Endothelial cell of umbilical vein (primary cell): Measurements from ENCODE around the gene BCAN. TPM values are rescaled to one million over a fixed set of nuclear protein-coding genes. Genes with fewer than 3 reads are reported as not detected.
"Not testable (repeated sequence)": the region's sequence is repeated elsewhere in the genome, so short reads cannot be mapped to it uniquely, and the experiment has no call there.

ENCODE experiments used
- BruUV-seq: library from RNA; stranded (reverse); fragments of 400-500 nt; replicated peaks from 2 replicates; lab custom pipeline; 2021; lab: Mats Ljungman, UMichigan
- CTCF ChIA-PET: fragments of 300-600, 350-600 bp; sonication (Branson Sonifier 250); formaldehyde crosslinking; loops from one replicate; lab custom pipeline; 2021; ENCODE audit warnings: antibody characterized with exemption, inconsistent platforms; lab: Charles Lee
- POLR2A ChIA-PET: fragments of 300-600, 350-600 bp; sonication (Branson Sonifier 250); formaldehyde crosslinking; loops from one replicate; lab custom pipeline; 2021; ENCODE audit warnings: antibody characterized with exemption, inconsistent platforms; lab: Charles Lee
- DNase-seq: peaks from one replicate; pipeline ENCODE4 v3.0.0-alpha.2; 2011; ENCODE audit warnings: low read depth, low spot score
- FAIRE-seq: peaks from 2 replicates; lab custom pipeline; 2011; peaks lifted over from hg19 to GRCh38; lab: Jason Lieb, UNC
- H2AFZ ChIP-seq: 2 replicates; pipeline ENCODE4 v1.6.0; 2012; ENCODE audit warnings: low read depth, low read length, control low read depth, inconsistent platforms
- H3K27ac ChIP-seq: 2 replicates; pipeline ENCODE4 v1.5.1; 2011; ENCODE audit warnings: low read depth, mild to moderate bottlenecking, control low read depth, low read length, moderate library complexity; ENCODE audit not compliant: insufficient read depth
- H3K27me3 ChIP-seq, 2 experiments: 2 replicates each; pipeline versions ENCODE4 v1.6.0 to v1.6.1; 2011; ENCODE audit warnings: low read length in 2 of 2, mixed read lengths in 1 of 2; ENCODE audit not compliant: control insufficient read depth in 2 of 2, insufficient read depth in 2 of 2
- H3K36me3 ChIP-seq, 2 experiments: 2 replicates in 1 of 2; 3 replicates in 1 of 2; pipeline ENCODE4 v1.5.1; 2011; ENCODE audit warnings: low read length in 2 of 2, mild to moderate bottlenecking in 1 of 2, moderate library complexity in 1 of 2; ENCODE audit not compliant: control insufficient read depth in 2 of 2, insufficient read depth in 2 of 2; ENCODE audit errors: extremely low read depth in 1 of 2
- H3K4me1 ChIP-seq: 3 replicates; pipeline ENCODE4 v1.5.1; 2011; ENCODE audit warnings: mild to moderate bottlenecking, low read length; ENCODE audit not compliant: control insufficient read depth, insufficient read depth; ENCODE audit errors: extremely low read depth
- H3K4me2 ChIP-seq: 2 replicates; pipeline ENCODE4 v1.6.1; 2011; ENCODE audit warnings: low read length, control low read depth, mixed read lengths; ENCODE audit not compliant: insufficient read depth
- H3K4me3 ChIP-seq, 3 experiments: fragments of 200-600 bp in 1 of 3; sonication (generic), shearing (Covaris generic) in 1 of 3; replicated peaks in 1 of 3; 2 replicates each; pipeline ENCODE4 v1.5.1; 2011 to 2016; ENCODE audit warnings: control low read depth in 3 of 3, low read length in 3 of 3, mild to moderate bottlenecking in 2 of 3, inconsistent platforms in 1 of 3, low read depth in 1 of 3, moderate library complexity in 1 of 3; ENCODE audit not compliant: insufficient read depth in 1 of 3
- H3K79me2 ChIP-seq: 2 replicates; pipeline ENCODE4 v1.6.0; 2012; ENCODE audit warnings: low read length, inconsistent platforms; ENCODE audit not compliant: control insufficient read depth, insufficient read depth
- H3K9ac ChIP-seq: replicated peaks from 2 replicates; pipeline ENCODE3; 2011; ENCODE audit warnings: low read length, control low read depth; ENCODE audit not compliant: insufficient read depth; ENCODE audit errors: extremely low read depth
- H3K9me1 ChIP-seq: replicated peaks from 3 replicates; pipeline ENCODE4 v1.6.0; 2011; ENCODE audit warnings: mild to moderate bottlenecking, low read length; ENCODE audit not compliant: control insufficient read depth, insufficient read depth; ENCODE audit errors: extremely low read depth
- H3K9me3 ChIP-seq: replicated peaks from 2 replicates; pipeline ENCODE4 v1.5.1; 2012; ENCODE audit warnings: low read length, inconsistent platforms; ENCODE audit not compliant: control insufficient read depth, insufficient read depth
- H4K20me1 ChIP-seq: replicated peaks from 2 replicates; pipeline ENCODE3; 2011; ENCODE audit warnings: mild to moderate bottlenecking, low read length; ENCODE audit not compliant: control insufficient read depth, insufficient read depth; ENCODE audit errors: extremely low read depth
- CTCF ChIP-seq, 2 donors: IDR thresholded peaks; 1 replicate in 1 of 2; 2 replicates in 1 of 2; pipeline ENCODE4 v1.5.1; 2011; ENCODE audit warnings: low read length in 2 of 2, mild to moderate bottlenecking in 2 of 2, moderate library complexity in 2 of 2, control low read depth in 1 of 2, inconsistent platforms in 1 of 2, low read depth in 1 of 2; ENCODE audit not compliant: insufficient read depth in 1 of 2; ENCODE audit errors: extremely low read depth in 1 of 2
- EZH2 ChIP-seq: IDR thresholded peaks from 2 replicates; pipeline ENCODE4 v1.6.1; 2012; ENCODE audit warnings: borderline replicate concordance, low read depth, mild to moderate bottlenecking, moderate library complexity, low read length, inconsistent platforms; ENCODE audit not compliant: severe bottlenecking
- FOS ChIP-seq: IDR thresholded peaks from 2 replicates; pipeline ENCODE4 v1.6.1; 2011; ENCODE audit warnings: mild to moderate bottlenecking, low read length, moderate library complexity, borderline replicate concordance; ENCODE audit not compliant: insufficient read depth
- GATA2 ChIP-seq: IDR thresholded peaks from 2 replicates; pipeline ENCODE4 v1.7.0; 2011; ENCODE audit warnings: low read depth, mild to moderate bottlenecking, moderate library complexity, mixed read lengths, low read length; ENCODE audit not compliant: insufficient read length, insufficient read depth
- JUN ChIP-seq: IDR thresholded peaks from 2 replicates; pipeline ENCODE4 v1.6.1; 2011; ENCODE audit warnings: borderline replicate concordance, low read depth; ENCODE audit not compliant: insufficient read length, insufficient read depth
- MAX ChIP-seq: IDR thresholded peaks from 2 replicates; pipeline ENCODE4 v1.6.1; 2011; ENCODE audit not compliant: insufficient read depth, insufficient read length
- MYC ChIP-seq: IDR thresholded peaks from one replicate; pipeline ENCODE4 v1.6.1; 2011; ENCODE audit warnings: mild to moderate bottlenecking, low read depth, low read length
- POLR2A ChIP-seq: IDR thresholded peaks from 2 replicates; pipeline ENCODE4 v1.6.1; 2012; ENCODE audit warnings: low read depth, mild to moderate bottlenecking, control low read depth, low read length
- POLR2AphosphoS5 ChIP-seq: IDR thresholded peaks from 2 replicates; pipeline ENCODE4 v1.6.1; 2012; ENCODE audit warnings: low read depth, mild to moderate bottlenecking, control low read depth, low read length, moderate library complexity; ENCODE audit not compliant: insufficient read depth
- dilution Hi-C: fragments of 300-500 bp; cut with MboI; formaldehyde crosslinking; loops from one replicate; pipeline ENCODE4 v1.15.0; 2019; ENCODE audit warnings: low sequenced_read_pairs; ENCODE audit not compliant: extremely low pct_ligation_motif_present
- intact Hi-C: fragments of 100-400 bp; cut with micrococcal nuclease; formaldehyde crosslinking; loops from one replicate; pipeline ENCODE4 v1.10.0; 2022
- polyA plus RNA-seq, 4 experiments: library from polyadenylated mRNA; depleted of rRNA in 3 of 4; stranded (reverse) in 3 of 4; unstranded in 1 of 4; fragments of >200 nt; gene quantifications; 2 replicates each; pipeline versions ENCODE4 v1.2.1 to v1.2.3, GENCODE V29; 2011 to 2012; ENCODE audit warnings: missing spikeins in 1 of 4
- total RNA-seq: library from RNA; stranded (reverse); gene quantifications from 2 replicates; pipeline ENCODE4 v1.2.3, GENCODE V29; 2021

Gene BCAN
- total and polyA plus RNA-seq, 2 donors (not counting 3 experiments of a cell fraction or from before 2014, with no cell fraction given), result 0.15 TPM; not detected in 1

GRCh38 chr1:156610072-156610471 lies 31.8 kb upstream of the BCAN start:
- CTCF ChIA-PET, result interaction anchor here (0.7 to 1.5 kb wide), 5 partner anchors 16 to 153 kb away, joined by 3 to 4 read pairs (median 3); no protein-coding TSS in a partner anchor
- H3K4me2 ChIP-seq, H3K9me3 ChIP-seq, BruUV-seq, POLR2A ChIA-PET, dilution Hi-C loops, FAIRE-seq, H2AFZ ChIP-seq, H3K36me3 ChIP-seq, H3K4me3 ChIP-seq, H3K79me2 ChIP-seq, H3K27ac ChIP-seq, DNase-seq, intact Hi-C loops, H4K20me1 ChIP-seq, H3K9ac ChIP-seq, H3K4me1 ChIP-seq, H3K9me1 ChIP-seq: not testable (repeated sequence)
- H3K27me3 ChIP-seq, result peaks cover 9 to 12% of the 10 kb centered on the region in 2 experiments

GRCh38 chr1:156612666-156613065 lies 29.3 kb upstream of the BCAN start:
- POLR2A ChIA-PET, result interaction anchor here (1.0 kb wide), 1 partner anchor 11 kb away, joined by 3 read pairs; the partner anchor contains the start of gene GPATCH4

More at GRCh38 chr1:156612666-156613065, 29.3 kb upstream of the BCAN start:
- Histone ChIP-seq H3K9me3 (no peaks in the 10 kb centered on the region), H3K36me3 (no peaks in the 10 kb centered on the region), H3K9me1 (no peaks in the 10 kb centered on the region), H3K27ac (no peak overlapping the region), H3K4me3 (no peak overlapping the region), H4K20me1 (no peaks in the 10 kb centered on the region), H3K27me3 (peaks cover 9 to 14% of the 10 kb centered on the region in 2 experiments), H3K4me2 (no peak overlapping the region), H3K9ac (no peak overlapping the region), H2AFZ (no peak overlapping the region), H3K4me1 (peaks cover 8% of the 10 kb centered on the region), H3K79me2 (no peaks in the 10 kb centered on the region)
- TF ChIP-seq POLR2A, result no peak
- no peak for TF ChIP-seq GATA2
- TF ChIP-seq CTCF (IDR thresholded peaks at IDR 0.05; ENCODE audit: extremely low read depth in 1 of 2, insufficient read depth in 1 of 2, low read depth in 1 of 2, low read length in 2 of 2), result no peak
- no peak for TF ChIP-seq JUN
- TF ChIP-seq FOS, result no peak
- no peak for TF ChIP-seq EZH2
- no peak for TF ChIP-seq MAX
- TF ChIP-seq MYC, result no peak
- no peak for TF ChIP-seq POLR2AphosphoS5
- FAIRE-seq (no peak), DNase-seq (no peak)
- BruUV-seq, result no TSS peak
- intact Hi-C loops (no loop called here), dilution Hi-C loops (no loop called here)
- CTCF ChIA-PET, result interaction anchor here (0.9 to 4.4 kb wide), 11 partner anchors 8 to 227 kb away, joined by 3 to 27 read pairs (median 6); partner anchors contain the start of gene GPATCH4
